Fibroblast of skin of left biceps (primary cell): ENCODE measurements around the gene MKNK1.

Experiments used
- DNase-seq, 2 experiments: peaks; one replicate each; pipeline ENCODE4 v3.0.0-alpha.2; 2013; ENCODE audit warnings: low read depth in 2 of 2

MKNK1 gene

DNA sequence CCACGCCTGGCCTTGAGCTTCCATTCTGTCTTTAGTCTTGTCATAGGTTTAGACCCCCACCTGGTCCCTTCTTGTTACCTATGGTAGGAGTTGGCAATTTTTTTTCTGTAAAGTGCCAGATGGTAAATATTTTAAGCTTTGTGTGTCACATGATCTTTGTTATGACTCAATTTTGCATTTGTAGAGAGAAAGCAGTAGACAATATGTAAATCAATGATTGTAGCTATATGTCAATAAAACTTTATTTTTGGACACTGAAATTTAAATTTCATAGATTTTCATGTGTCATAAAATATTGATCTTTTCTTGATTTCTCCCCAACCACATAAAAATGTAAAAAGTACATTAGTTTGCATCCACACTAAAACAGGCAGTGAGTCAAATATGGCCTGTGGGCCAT, 8.0 kb downstream of the MKNK1 start:
- no peak for DNase-seq

- no peak for DNase-seq
Observed at GRCh38 chr1:46595127-46595526, 8.9 kb downstream of the MKNK1 start.

DNA sequence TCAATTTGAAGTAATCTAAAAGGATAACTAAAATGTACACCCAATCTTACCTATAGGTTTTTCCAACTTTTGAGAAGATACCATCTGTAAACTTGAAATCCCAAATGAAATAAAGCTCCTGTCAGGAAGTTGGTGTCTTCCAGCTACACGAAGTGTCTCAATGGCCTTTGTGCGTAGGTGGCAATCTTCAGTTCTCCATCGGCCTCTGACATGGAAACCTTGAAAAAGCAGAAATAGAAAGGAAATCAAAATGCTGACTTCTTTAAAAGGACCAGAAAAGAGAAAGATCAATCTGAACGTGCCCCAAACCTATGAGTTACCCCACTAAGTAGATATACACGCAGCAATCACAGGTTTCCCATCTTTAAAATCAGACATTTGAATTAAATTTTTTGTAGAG, 10.0 kb downstream of the MKNK1 start:
- DNase-seq, result no peak

GRCh38 chr1:46592823-46593222, 11.2 kb downstream of the MKNK1 start:
- DNase-seq, result no peak

DNA sequence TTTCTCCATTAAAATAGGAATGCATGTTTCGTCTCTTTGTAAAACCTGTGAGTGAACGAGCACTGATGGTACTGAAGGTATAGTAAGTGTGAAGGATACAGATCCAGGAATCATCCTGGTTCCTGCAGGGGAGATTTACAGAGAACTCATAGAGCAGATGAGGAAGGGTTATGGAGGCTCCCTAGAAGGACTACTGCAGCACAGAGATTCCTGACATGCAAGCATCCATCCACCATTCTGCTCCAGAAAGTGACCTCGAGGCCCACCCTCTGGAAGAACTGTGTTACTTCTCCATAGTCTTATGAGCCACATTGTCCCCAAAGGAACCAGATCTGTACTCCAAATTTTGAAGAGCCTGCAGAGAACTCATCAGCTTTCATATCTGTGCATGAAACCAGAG, 14.5 kb downstream of the MKNK1 start:
- no peak for DNase-seq

GRCh38 chr1:46587069-46587468, 17.0 kb downstream of the MKNK1 start:
- DNase-seq, result no peak

- no peak for DNase-seq
Observed at GRCh38 chr1:46585312-46585938, 18.6 kb downstream of the MKNK1 start.

GRCh38 chr1:46583494-46583893, 20.6 kb downstream of the MKNK1 start:
- no peak for DNase-seq

- DNase-seq, result no peak
Observed at GRCh38 chr1:46582972-46583371, 21.1 kb downstream of the MKNK1 start.

DNA sequence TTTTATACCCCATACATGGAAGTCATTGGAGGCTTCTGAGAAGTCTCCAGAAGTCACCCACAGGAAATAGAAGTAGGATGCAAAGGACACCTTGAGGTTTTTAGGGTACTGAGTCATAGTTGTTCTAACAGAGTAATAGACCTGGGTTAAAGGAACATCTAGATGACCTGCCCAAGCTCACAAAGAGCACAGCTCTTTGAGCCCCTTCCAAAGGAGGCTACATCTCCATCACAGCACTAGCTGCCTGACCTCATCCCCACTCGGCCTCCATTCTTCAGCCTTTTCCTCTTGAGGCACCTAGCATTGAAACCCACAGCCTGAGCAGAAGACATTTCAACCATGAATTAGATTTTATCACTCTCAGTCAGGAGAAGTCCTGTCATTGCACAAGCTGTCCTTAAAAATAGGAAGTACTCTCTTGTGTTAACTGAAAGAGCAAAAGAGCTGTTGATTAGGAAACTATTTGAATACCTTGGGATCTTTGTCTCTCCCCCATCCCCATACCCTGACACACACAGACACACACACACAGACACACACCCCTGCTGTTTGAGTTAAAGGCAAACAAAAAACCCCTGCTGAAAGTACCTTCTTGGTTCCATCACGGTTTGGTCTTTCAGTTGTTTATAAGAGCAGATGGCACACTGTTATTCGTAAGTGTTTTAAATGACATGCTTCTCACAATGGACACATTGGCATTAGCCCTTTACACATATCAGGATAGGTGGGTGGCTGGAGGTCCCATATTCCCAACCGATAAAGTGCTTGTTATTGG, 22.2 kb downstream of the MKNK1 start:
- no peak for DNase-seq

DNA sequence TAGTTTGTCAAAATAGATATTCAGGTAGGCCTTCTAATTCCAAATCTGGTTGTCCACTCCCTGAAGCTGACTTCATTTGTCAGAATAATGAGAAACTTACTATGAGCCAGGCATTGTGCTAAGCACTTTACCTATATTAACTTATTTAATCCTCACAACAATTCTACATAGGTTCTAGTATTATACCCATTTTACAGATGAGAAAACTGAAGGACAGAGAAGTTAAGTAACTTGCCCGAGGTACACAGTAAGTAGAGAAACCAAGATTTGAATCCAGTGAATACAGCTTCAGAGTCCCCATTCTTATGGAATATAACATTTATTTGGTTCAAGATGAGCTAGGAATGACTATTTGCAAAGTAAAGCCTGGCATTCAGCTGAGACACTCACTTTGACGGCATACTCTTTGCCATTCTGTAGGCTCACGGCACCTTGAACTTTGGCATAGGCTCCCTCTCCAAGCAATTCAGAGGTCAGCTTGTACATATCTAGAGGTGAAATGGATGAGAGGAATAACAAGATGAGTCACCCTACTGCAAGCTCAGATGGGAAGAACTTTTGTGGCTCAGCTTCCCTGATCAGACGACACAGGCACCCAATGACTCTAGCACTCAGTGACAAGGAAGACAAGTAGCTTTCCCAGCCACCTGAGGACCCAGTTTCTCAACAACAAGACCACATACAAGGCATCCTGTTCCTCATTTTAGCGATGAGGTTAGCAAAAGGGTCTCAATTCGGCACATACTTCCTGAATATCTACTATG, 23.7 kb downstream of the MKNK1 start:
- no peak for DNase-seq

DNA sequence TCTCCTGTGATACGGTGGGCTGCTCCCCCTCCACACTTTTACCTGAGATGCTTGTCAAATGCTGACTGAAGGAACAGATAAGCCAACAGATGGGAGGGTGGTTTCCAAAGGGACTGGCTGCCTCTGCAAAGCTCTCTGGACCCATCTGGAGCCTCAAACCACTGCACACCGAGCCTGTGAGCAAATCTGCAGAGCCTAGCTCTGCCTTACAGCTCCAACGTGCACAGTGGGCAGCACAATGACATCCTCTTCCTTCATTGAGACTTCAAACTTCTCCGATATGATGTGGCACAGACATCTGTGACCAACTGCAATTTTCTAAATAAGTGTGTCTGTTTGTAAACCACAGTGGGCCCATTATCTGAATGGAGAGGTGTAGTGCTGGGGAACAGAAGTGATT, 26.4 kb downstream of the MKNK1 start:
- DNase-seq, result no peak

GRCh38 chr1:46576596-46576995, 27.5 kb downstream of the MKNK1 start:
- no peak for DNase-seq

DNA sequence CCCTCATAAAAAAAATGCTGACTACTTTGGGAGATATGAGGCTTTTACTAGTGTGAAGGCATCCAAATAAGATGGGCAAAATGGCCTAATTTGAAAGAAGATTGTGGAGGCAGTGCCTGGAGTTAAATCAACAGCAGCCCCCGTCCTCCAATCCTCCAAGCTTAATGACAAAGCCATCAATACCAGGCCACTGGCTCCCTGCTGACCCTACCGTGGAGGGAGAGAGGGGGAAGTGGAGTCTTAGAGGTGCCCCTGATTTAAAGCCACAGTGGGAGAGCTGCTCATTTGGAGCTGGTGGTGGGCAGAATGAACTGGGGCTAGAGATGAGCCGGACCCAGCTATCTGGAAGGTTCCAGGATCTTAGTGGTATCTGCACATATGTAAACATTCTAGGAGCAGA, 28.3 kb downstream of the MKNK1 start:
- no peak for DNase-seq

DNA sequence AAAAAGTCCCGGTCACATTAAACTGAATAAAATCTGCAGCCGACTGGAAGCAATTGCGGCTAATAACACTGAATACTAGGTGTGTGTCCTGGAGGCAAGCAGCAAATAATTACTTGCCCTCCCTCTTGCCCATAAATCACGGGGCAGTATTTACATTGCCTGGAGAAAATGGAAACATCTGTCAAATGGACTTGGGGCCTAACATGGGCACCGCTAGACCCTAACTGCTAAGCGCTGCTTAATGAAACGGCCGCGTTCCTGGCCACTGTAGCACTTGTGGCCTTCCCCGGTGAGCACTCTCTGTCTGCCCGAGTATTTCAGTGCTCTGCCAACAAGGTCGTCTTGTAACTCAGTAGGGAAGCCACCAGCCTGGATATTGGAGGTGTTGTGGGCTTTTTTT, 28.8 kb downstream of the MKNK1 start:
- DNase-seq, result no peak

DNA sequence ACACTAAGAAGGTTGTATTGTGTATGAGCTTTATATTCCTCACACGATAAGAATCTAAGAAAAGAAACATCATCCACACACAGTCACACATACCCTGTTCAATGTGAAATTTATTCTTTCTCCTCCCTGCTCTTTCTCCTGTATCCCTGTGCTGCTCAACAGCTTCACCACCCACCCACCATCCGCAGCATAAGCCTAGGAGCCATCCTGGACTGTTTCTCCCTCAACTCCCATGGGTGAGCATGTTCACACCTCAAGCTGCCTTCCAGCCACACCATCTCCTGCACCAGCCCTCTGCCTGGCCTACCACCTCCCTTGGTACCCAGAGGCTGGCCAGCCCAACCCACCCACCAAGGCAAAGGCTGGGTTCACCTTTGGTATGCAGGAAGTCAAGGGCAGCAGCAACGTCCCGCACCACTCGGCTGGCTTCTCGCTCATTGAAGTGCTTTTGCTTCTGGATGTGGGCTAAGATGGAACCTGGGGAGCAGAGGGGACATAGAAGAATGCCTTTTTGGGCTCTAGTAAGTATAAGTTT, 32.3 kb downstream of the MKNK1 start:
- no peak for DNase-seq

DNA sequence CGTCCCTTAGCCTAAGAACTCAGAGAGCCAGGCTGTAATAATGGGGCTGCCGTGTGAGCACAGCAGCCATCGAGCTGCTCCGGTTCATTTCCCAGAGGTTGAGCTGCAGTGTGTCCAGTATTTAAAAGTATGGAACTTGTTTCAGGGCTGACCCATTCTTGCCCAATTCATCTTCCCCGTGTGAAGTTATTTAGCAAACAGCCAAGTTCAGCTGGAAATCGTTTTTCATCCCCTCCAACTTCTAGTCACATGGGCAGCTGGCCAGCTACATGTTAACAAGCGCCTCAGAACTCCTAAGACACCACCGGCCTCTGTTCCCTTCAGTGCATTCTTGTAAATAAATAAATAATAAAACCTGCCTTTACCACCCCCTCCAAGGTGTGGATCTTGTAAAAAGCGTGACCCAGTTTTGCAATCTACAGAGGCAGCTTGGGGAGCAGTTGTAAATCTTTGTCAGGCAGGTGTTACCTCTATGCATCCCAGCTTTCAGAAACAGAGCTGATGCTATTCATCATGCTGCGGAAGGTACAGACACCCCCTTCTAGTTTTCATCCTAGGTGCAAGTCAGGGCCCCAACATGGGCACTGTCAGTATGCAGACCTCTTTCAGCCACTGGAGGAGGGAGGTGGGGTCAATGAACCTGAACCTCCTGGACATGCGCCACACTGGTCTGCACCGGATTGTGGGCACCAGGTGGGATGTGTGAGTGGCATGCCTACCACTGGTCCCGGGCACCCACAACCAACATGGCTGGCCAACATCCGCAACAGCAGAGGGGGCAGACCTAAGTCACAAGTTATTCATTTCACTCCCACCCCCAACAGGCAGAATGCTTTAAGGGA, 34.0 kb downstream of the MKNK1 start:
- no peak for DNase-seq

DNA sequence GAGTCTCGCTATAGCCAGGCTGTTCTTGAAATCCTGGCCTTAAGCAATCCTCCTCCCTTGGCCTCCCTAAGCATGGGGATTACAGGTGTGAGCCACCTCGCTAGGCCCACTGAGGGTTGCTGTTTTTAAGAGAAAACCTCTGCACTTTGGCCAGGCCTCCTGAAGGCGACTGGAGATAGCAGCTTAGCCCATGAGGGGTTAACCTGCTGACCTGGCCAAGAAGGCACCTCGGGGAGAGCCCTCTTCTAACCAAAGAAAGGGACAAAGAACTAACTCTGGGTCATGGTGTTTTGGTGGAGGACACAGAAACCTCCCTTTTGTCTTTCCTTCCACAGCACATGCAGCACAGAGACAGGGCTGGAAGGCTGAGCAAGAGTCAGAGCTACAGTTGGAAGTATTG, 35.0 kb downstream of the MKNK1 start:
- no peak for DNase-seq

- DNase-seq, result peak; percentile 24 to 31
Observed at GRCh38 chr1:46568461-46568891, 35.6 kb downstream of the MKNK1 start.

GRCh38 chr1:46563341-46563740, 40.7 kb downstream of the MKNK1 start:
- no peak for DNase-seq

DNA sequence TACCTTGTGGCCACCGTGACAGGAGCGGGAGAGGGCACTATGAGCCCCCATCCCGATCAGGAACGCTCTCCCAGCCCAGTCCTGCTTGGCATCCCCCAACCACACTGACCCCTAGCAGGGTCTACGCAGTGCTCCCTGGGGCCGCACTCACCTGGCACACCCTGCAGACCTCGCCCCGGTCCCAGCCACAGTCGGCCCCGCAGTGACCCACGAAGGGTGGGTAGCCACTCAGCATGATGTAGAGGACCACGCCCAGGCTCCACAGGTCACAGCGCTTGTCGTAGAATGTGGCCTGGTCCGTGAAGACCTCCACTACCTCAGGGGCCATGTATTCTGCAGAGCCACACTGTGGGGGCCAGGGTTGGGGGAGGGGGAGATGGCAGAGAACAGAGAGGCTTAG, 41.6 kb downstream of the MKNK1 start:
- no peak for DNase-seq

DNA sequence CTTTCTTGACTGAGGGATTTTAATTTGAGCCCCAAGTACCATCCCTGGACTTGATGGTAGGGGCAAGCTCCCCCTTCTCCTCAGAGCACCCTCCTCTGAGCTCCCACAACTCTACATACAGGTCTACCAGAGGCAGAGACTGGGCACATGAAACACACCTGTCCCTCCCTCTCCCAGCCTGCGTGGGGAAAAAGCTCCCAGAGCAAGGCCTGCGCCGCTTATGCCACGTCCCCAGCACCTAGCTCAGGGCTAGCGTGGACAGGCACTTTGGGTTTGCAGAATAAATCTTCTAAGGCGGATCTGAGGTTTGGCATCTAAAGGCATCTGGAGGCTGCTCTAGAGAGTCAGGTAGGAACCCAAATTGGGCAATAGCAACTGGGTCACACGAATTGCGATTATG, 45.1 kb downstream of the MKNK1 start:
- no peak for DNase-seq
